GM23338 (cell line): ENCODE results near the gene CEACAM7. TPM values are rescaled to one million over a fixed set of nuclear protein-coding genes. Genes with fewer than 3 reads are reported as not detected.

ENCODE experiments used
- ATAC-seq: fragments of 200-7000 bp; cut with Tn5 transposase; 3 replicates; pipeline ENCODE4 v1.9.1; 2020
- DNase-seq: peaks from one replicate; pipeline ENCODE4 v3.0.0-alpha.2; 2015; ENCODE audit warnings: low spot score
- H2AFZ ChIP-seq: fragments of 200-600 bp; sonication (generic); 2 replicates; pipeline ENCODE4 v1.8.0; 2016; ENCODE audit warnings: antibody characterized with exemption, mild to moderate bottlenecking, moderate library complexity
- H3F3A ChIP-seq: fragments of 200-600 bp; sonication (generic); replicated peaks from 2 replicates; pipeline ENCODE4 v1.8.0; 2017; ENCODE audit warnings: antibody characterized with exemption, mixed run types, low read depth
- H3K27ac ChIP-seq: fragments of 200-600 bp; sonication (generic); 2 replicates; pipeline ENCODE4 v1.6.1; 2016; ENCODE audit warnings: low read depth
- H3K27me3 ChIP-seq: fragments of 200-600 bp; sonication (generic); 2 replicates; pipeline ENCODE4 v1.8.0; 2016; ENCODE audit warnings: mild to moderate bottlenecking, mixed run types, moderate library complexity; ENCODE audit not compliant: insufficient read depth
- H3K36me3 ChIP-seq: fragments of 200-600 bp; sonication (generic); 2 replicates; pipeline ENCODE4 v1.8.0; 2016; ENCODE audit warnings: mild to moderate bottlenecking; ENCODE audit not compliant: insufficient read depth
- H3K4me1 ChIP-seq: fragments of 200-600 bp; sonication (generic); 2 replicates; pipeline ENCODE4 v1.8.0; 2016; ENCODE audit warnings: mild to moderate bottlenecking, moderate library complexity; ENCODE audit not compliant: insufficient read depth
- H3K4me2 ChIP-seq: fragments of 200-600 bp; sonication (generic); 2 replicates; pipeline ENCODE4 v1.7.1; 2017; ENCODE audit warnings: mixed run types
- H3K4me3 ChIP-seq: fragments of 200-600 bp; sonication (generic); 2 replicates; pipeline ENCODE4 v1.6.1; 2016; ENCODE audit warnings: mixed run types
- H3K79me2 ChIP-seq: fragments of 200-600 bp; sonication (generic); replicated peaks from 2 replicates; pipeline ENCODE4 v1.8.0; 2017; ENCODE audit warnings: mild to moderate bottlenecking; ENCODE audit not compliant: insufficient read depth
- H3K9me2 ChIP-seq: fragments of 200-600 bp; sonication (generic); 2 replicates; pipeline ENCODE4 v1.8.0; 2017; ENCODE audit not compliant: insufficient read depth
- H4K20me1 ChIP-seq: fragments of 200-600 bp; sonication (generic); replicated peaks from 2 replicates; pipeline ENCODE4 v1.8.0; 2017; ENCODE audit warnings: mild to moderate bottlenecking; ENCODE audit not compliant: insufficient read depth
- H3K27ac Mint-ChIP-seq: 2 replicates; pipeline ENCODE4 v1.8.0; 2020; ENCODE audit warnings: inconsistent platforms, mild to moderate bottlenecking, moderate library complexity, mixed read lengths
- H3K27me3 Mint-ChIP-seq: 3 replicates; pipeline ENCODE4 v1.8.0; 2022; ENCODE audit warnings: low read depth, mild to moderate bottlenecking, moderate library complexity, mixed read lengths, inconsistent platforms; ENCODE audit not compliant: insufficient read depth, poor library complexity
- H3K36me3 Mint-ChIP-seq: 3 replicates; pipeline ENCODE4 v1.8.0; 2021; ENCODE audit warnings: low read depth, mild to moderate bottlenecking, inconsistent platforms, moderate library complexity, mixed read lengths
- H3K4me1 Mint-ChIP-seq: 3 replicates; pipeline ENCODE4 v1.8.0; 2020; ENCODE audit warnings: mild to moderate bottlenecking, inconsistent platforms, mixed read lengths
- H3K4me3 Mint-ChIP-seq: 3 replicates; pipeline ENCODE4 v1.8.0; 2021; ENCODE audit warnings: moderate library complexity, mild to moderate bottlenecking, inconsistent platforms, mixed read lengths
- H3K9me3 Mint-ChIP-seq: 3 replicates; pipeline ENCODE4 v1.8.0; 2020; ENCODE audit warnings: moderate library complexity, mild to moderate bottlenecking, inconsistent platforms, mixed read lengths
- CREB1 ChIP-seq: fragments of 250-450 bp; sonication (Bioruptor Pico); IDR thresholded peaks from 2 replicates; pipeline ENCODE4 v1.5.0; 2020; ENCODE audit warnings: low read depth, mild to moderate bottlenecking, moderate library complexity
- EZH2 ChIP-seq: fragments of 200-600 bp; sonication (generic); IDR thresholded peaks from one replicate; pipeline ENCODE4 v1.8.0; 2017; ENCODE audit warnings: antibody characterized with exemption, mild to moderate bottlenecking, low read depth; ENCODE audit not compliant: unreplicated experiment
- EZH2phosphoT487 ChIP-seq: fragments of 200-600 bp; sonication (generic); IDR thresholded peaks from one replicate; pipeline ENCODE4 v1.8.1; 2018; ENCODE audit warnings: antibody characterized with exemption; ENCODE audit not compliant: unreplicated experiment
- JUNB ChIP-seq: IDR thresholded peaks from one replicate; pipeline ENCODE4 v1.6.1; 2016; ENCODE audit warnings: antibody characterized with exemption; ENCODE audit not compliant: unreplicated experiment
- NANOG ChIP-seq: IDR thresholded peaks from 2 replicates; pipeline ENCODE4 v1.6.1; 2016; ENCODE audit warnings: antibody characterized with exemption, borderline replicate concordance
- POLR2AphosphoS5 ChIP-seq: IDR thresholded peaks from 2 replicates; pipeline ENCODE4 v1.6.1; 2016; ENCODE audit warnings: antibody characterized with exemption, low read depth
- STAT1 ChIP-seq: IDR thresholded peaks from one replicate; pipeline ENCODE4 v1.6.1; 2016; ENCODE audit warnings: antibody characterized with exemption; ENCODE audit not compliant: unreplicated experiment
- ZNF114 ChIP-seq: fragments of 250-450 bp; sonication (Bioruptor Pico); IDR thresholded peaks from 2 replicates; pipeline ENCODE4 v1.5.0; 2020; ENCODE audit warnings: mild to moderate bottlenecking, moderate library complexity
- ZNF331 ChIP-seq: fragments of 250-450 bp; sonication (Bioruptor Pico); IDR thresholded peaks from 2 replicates; pipeline ENCODE4 v1.5.0; 2020; ENCODE audit warnings: low read depth, mild to moderate bottlenecking, moderate library complexity
- polyA plus RNA-seq: library from polyadenylated mRNA; unstranded; fragments of >200 nt; fragmentation: Nextera tagmentation; extraction: Ambion mirVana; gene quantifications from 2 replicates; pipeline ENCODE4 v1.2.1, GENCODE V29; 2016
- total RNA-seq: library from RNA; depleted of rRNA; stranded (reverse); fragments of >200 nt; shearing (Covaris generic); gene quantifications from 2 replicates; pipeline ENCODE4 v1.2.3, GENCODE V29; 2014
- TF ChIP-seq, protein P1 (sequence below): fragments of 250-450 bp; sonication (Bioruptor Pico); IDR thresholded peaks from 2 replicates; pipeline ENCODE4 v1.5.0; 2020; ENCODE audit warnings: mild to moderate bottlenecking, moderate library complexity
- TF ChIP-seq, protein P2 (sequence below): IDR thresholded peaks from one replicate; pipeline ENCODE4 v1.6.1; 2018; ENCODE audit warnings: antibody characterized with exemption; ENCODE audit not compliant: unreplicated experiment
- TF ChIP-seq, protein P3 (sequence below), 2 experiments: fragments of 200-600 bp in 1 of 2; sonication (generic) in 1 of 2; conservative IDR thresholded peaks; 2 replicates each; pipeline versions ENCODE4 v1.5.1 to v1.6.1; 2016 to 2017; ENCODE audit warnings: antibody characterized with exemption in 2 of 2, low read depth in 2 of 2, mild to moderate bottlenecking in 2 of 2, moderate library complexity in 1 of 2
- TF ChIP-seq, protein P4 (sequence below): IDR thresholded peaks from 2 replicates; pipeline ENCODE4 v1.6.1; 2016; ENCODE audit warnings: antibody characterized with exemption

Gene CEACAM7
- total and polyA plus RNA-seq, 2 experiments from 2014 or later, result 0.24 TPM; not detected in 1

GRCh38 chr19:41626278-41626677 is 61.8 kb downstream of the CEACAM7 start:
- no peaks in the 10 kb centered on the region for H3K27me3 ChIP-seq
- ATAC-seq (no peak), DNase-seq (no peak)
- H3K4me1 ChIP-seq, result no peaks in the 10 kb centered on the region
- H3K27me3 Mint-ChIP-seq, result peaks cover 18% of the 10 kb centered on the region
- no peak overlapping the region for H3K27ac Mint-ChIP-seq
- H3K36me3 Mint-ChIP-seq, result no peaks in the 10 kb centered on the region
- no peak overlapping the region for H3K4me3 Mint-ChIP-seq
- no peak for TF ChIP-seq NANOG
- TF ChIP-seq, protein P1, sequence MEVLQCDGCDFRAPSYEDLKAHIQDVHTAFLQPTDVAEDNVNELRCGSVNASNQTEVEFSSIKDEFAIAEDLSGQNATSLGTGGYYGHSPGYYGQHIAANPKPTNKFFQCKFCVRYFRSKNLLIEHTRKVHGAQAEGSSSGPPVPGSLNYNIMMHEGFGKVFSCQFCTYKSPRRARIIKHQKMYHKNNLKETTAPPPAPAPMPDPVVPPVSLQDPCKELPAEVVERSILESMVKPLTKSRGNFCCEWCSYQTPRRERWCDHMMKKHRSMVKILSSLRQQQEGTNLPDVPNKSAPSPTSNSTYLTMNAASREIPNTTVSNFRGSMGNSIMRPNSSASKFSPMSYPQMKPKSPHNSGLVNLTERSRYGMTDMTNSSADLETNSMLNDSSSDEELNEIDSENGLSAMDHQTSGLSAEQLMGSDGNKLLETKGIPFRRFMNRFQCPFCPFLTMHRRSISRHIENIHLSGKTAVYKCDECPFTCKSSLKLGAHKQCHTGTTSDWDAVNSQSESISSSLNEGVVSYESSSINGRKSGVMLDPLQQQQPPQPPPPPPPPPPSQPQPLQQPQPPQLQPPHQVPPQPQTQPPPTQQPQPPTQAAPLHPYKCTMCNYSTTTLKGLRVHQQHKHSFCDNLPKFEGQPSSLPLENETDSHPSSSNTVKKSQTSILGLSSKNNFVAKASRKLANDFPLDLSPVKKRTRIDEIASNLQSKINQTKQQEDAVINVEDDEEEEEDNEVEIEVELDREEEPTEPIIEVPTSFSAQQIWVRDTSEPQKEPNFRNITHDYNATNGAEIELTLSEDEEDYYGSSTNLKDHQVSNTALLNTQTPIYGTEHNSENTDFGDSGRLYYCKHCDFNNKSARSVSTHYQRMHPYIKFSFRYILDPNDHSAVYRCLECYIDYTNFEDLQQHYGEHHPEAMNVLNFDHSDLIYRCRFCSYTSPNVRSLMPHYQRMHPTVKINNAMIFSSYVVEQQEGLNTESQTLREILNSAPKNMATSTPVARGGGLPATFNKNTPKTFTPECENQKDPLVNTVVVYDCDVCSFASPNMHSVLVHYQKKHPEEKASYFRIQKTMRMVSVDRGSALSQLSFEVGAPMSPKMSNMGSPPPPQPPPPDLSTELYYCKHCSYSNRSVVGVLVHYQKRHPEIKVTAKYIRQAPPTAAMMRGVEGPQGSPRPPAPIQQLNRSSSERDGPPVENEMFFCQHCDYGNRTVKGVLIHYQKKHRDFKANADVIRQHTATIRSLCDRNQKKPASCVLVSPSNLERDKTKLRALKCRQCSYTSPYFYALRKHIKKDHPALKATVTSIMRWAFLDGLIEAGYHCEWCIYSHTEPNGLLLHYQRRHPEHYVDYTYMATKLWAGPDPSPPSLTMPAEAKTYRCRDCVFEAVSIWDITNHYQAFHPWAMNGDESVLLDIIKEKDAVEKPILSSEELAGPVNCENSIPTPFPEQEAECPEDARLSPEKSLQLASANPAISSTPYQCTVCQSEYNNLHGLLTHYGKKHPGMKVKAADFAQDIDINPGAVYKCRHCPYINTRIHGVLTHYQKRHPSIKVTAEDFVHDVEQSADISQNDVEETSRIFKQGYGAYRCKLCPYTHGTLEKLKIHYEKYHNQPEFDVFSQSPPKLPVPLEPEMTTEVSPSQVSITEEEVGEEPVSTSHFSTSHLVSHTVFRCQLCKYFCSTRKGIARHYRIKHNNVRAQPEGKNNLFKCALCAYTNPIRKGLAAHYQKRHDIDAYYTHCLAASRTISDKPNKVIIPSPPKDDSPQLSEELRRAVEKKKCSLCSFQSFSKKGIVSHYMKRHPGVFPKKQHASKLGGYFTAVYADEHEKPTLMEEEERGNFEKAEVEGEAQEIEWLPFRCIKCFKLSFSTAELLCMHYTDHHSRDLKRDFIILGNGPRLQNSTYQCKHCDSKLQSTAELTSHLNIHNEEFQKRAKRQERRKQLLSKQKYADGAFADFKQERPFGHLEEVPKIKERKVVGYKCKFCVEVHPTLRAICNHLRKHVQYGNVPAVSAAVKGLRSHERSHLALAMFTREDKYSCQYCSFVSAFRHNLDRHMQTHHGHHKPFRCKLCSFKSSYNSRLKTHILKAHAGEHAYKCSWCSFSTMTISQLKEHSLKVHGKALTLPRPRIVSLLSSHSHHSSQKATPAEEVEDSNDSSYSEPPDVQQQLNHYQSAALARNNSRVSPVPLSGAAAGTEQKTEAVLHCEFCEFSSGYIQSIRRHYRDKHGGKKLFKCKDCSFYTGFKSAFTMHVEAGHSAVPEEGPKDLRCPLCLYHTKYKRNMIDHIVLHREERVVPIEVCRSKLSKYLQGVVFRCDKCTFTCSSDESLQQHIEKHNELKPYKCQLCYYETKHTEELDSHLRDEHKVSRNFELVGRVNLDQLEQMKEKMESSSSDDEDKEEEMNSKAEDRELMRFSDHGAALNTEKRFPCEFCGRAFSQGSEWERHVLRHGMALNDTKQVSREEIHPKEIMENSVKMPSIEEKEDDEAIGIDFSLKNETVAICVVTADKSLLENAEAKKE, result no peak
- TF ChIP-seq, protein P2, sequence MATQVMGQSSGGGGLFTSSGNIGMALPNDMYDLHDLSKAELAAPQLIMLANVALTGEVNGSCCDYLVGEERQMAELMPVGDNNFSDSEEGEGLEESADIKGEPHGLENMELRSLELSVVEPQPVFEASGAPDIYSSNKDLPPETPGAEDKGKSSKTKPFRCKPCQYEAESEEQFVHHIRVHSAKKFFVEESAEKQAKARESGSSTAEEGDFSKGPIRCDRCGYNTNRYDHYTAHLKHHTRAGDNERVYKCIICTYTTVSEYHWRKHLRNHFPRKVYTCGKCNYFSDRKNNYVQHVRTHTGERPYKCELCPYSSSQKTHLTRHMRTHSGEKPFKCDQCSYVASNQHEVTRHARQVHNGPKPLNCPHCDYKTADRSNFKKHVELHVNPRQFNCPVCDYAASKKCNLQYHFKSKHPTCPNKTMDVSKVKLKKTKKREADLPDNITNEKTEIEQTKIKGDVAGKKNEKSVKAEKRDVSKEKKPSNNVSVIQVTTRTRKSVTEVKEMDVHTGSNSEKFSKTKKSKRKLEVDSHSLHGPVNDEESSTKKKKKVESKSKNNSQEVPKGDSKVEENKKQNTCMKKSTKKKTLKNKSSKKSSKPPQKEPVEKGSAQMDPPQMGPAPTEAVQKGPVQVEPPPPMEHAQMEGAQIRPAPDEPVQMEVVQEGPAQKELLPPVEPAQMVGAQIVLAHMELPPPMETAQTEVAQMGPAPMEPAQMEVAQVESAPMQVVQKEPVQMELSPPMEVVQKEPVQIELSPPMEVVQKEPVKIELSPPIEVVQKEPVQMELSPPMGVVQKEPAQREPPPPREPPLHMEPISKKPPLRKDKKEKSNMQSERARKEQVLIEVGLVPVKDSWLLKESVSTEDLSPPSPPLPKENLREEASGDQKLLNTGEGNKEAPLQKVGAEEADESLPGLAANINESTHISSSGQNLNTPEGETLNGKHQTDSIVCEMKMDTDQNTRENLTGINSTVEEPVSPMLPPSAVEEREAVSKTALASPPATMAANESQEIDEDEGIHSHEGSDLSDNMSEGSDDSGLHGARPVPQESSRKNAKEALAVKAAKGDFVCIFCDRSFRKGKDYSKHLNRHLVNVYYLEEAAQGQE, result no peak
- no peak for TF ChIP-seq STAT1
- no peak for TF ChIP-seq JUNB
- no peak for TF ChIP-seq EZH2phosphoT487
- TF ChIP-seq, protein P3, sequence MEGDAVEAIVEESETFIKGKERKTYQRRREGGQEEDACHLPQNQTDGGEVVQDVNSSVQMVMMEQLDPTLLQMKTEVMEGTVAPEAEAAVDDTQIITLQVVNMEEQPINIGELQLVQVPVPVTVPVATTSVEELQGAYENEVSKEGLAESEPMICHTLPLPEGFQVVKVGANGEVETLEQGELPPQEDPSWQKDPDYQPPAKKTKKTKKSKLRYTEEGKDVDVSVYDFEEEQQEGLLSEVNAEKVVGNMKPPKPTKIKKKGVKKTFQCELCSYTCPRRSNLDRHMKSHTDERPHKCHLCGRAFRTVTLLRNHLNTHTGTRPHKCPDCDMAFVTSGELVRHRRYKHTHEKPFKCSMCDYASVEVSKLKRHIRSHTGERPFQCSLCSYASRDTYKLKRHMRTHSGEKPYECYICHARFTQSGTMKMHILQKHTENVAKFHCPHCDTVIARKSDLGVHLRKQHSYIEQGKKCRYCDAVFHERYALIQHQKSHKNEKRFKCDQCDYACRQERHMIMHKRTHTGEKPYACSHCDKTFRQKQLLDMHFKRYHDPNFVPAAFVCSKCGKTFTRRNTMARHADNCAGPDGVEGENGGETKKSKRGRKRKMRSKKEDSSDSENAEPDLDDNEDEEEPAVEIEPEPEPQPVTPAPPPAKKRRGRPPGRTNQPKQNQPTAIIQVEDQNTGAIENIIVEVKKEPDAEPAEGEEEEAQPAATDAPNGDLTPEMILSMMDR (conservative IDR thresholded peaks at IDR 0.05; ENCODE audit: low read depth in 2 of 2), result no peak
- TF ChIP-seq CREB1 (CRISPR knock-in tag), result no peak
- TF ChIP-seq, protein P4, sequence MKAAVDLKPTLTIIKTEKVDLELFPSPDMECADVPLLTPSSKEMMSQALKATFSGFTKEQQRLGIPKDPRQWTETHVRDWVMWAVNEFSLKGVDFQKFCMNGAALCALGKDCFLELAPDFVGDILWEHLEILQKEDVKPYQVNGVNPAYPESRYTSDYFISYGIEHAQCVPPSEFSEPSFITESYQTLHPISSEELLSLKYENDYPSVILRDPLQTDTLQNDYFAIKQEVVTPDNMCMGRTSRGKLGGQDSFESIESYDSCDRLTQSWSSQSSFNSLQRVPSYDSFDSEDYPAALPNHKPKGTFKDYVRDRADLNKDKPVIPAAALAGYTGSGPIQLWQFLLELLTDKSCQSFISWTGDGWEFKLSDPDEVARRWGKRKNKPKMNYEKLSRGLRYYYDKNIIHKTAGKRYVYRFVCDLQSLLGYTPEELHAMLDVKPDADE, result no peak
- no peak for TF ChIP-seq EZH2
- no peak for TF ChIP-seq POLR2AphosphoS5
- TF ChIP-seq ZNF331 (CRISPR knock-in tag), result no peak
- no peak for TF ChIP-seq ZNF114 (CRISPR knock-in tag)
- H3F3A ChIP-seq, result no peaks in the 10 kb centered on the region
- no peak overlapping the region for H3K4me2 ChIP-seq
- H3K79me2 ChIP-seq, result no peaks in the 10 kb centered on the region
- no peaks in the 10 kb centered on the region for H3K36me3 ChIP-seq
- no peaks in the 10 kb centered on the region for H3K9me2 ChIP-seq
- H3K4me3 ChIP-seq, result no peak overlapping the region
- H3K9me3 Mint-ChIP-seq, result peaks cover 12% of the 10 kb centered on the region; the same call in 1 of the 3 replicates
- H2AFZ ChIP-seq, result no peak overlapping the region
- no peaks in the 10 kb centered on the region for H4K20me1 ChIP-seq
- H3K27ac ChIP-seq, result no peak overlapping the region
- H3K4me1 Mint-ChIP-seq, result no peaks in the 10 kb centered on the region
